DOHH2 (cell line): ENCODE results near the gene NFIX.
"Not testable (repeated sequence)": the region's sequence is repeated elsewhere in the genome, so short reads cannot be mapped to it uniquely, and the experiment has no call there.

Source experiments
- H3F3A ChIP-seq: fragments of 200-600 bp; sonication (generic), shearing (Covaris generic); 2 replicates; pipeline ENCODE4 v1.6.0; 2016; ENCODE audit warnings: antibody characterized with exemption, mild to moderate bottlenecking; ENCODE audit not compliant: control insufficient read depth, insufficient read depth
- H3K27ac ChIP-seq: fragments of 200-600 bp; sonication (generic); 2 replicates; pipeline ENCODE4 v1.5.1; 2014; ENCODE audit warnings: low read depth, mild to moderate bottlenecking, low read length, moderate library complexity
- H3K27me3 ChIP-seq: fragments of 200-600 bp; sonication (generic); 2 replicates; pipeline ENCODE4 v1.6.1; 2014; ENCODE audit warnings: mild to moderate bottlenecking, low read length, mixed read lengths; ENCODE audit not compliant: control insufficient read depth
- H3K36me3 ChIP-seq: fragments of 200-600 bp; sonication (generic); 2 replicates; pipeline ENCODE4 v1.6.1; 2014; ENCODE audit warnings: mild to moderate bottlenecking, low read length, moderate library complexity, mixed read lengths; ENCODE audit not compliant: control insufficient read depth
- H3K4me1 ChIP-seq: fragments of 200-600 bp; sonication (generic); 2 replicates; pipeline ENCODE4 v1.6.1; 2014; ENCODE audit warnings: mild to moderate bottlenecking, low read length, mixed read lengths; ENCODE audit not compliant: control insufficient read depth
- H3K4me2 ChIP-seq: fragments of 200-600 bp; sonication (generic); 2 replicates; pipeline ENCODE4 v1.6.0; 2014; ENCODE audit warnings: mild to moderate bottlenecking, low read length, moderate library complexity
- H3K4me3 ChIP-seq: fragments of 200-600 bp; sonication (generic); 2 replicates; pipeline ENCODE4 v1.5.1; 2014; ENCODE audit warnings: mild to moderate bottlenecking, low read length, mixed read lengths
- H3K79me2 ChIP-seq: fragments of 200-600 bp; sonication (generic); 2 replicates; pipeline ENCODE4 v1.6.1; 2014; ENCODE audit warnings: mild to moderate bottlenecking, low read length, mixed read lengths; ENCODE audit not compliant: control insufficient read depth
- H3K9me2 ChIP-seq: fragments of 200-600 bp; sonication (generic); replicated peaks from 2 replicates; pipeline ENCODE4 v1.6.1; 2014; ENCODE audit warnings: mild to moderate bottlenecking, low read length, mixed read lengths; ENCODE audit not compliant: control insufficient read depth
- H3K9me3 ChIP-seq: fragments of 200-600 bp; sonication (generic); 2 replicates; pipeline ENCODE4 v1.6.1; 2014; ENCODE audit warnings: antibody characterized with exemption, low read length, mixed read lengths; ENCODE audit not compliant: control insufficient read depth, insufficient read depth
- H4K20me1 ChIP-seq: fragments of 200-600 bp; sonication (generic); 2 replicates; pipeline ENCODE4 v1.6.0; 2014; ENCODE audit warnings: low read depth, mild to moderate bottlenecking, antibody characterized with exemption, low read length, moderate library complexity; ENCODE audit not compliant: control insufficient read depth, insufficient read depth
- CTCF ChIP-seq: fragments of 200-600 bp; sonication (generic); IDR thresholded peaks from one replicate; pipeline ENCODE4 v1.5.1; 2014; ENCODE audit warnings: antibody characterized with exemption, mild to moderate bottlenecking, low read depth, low read length; ENCODE audit not compliant: poor library complexity, severe bottlenecking
- EZH2phosphoT487 ChIP-seq: fragments of 200-600 bp; sonication (generic); IDR thresholded peaks from 2 replicates; pipeline ENCODE4 v1.6.1; 2017; ENCODE audit warnings: borderline replicate concordance, mild to moderate bottlenecking, antibody characterized with exemption, low read length, moderate library complexity, mixed read lengths

NFIX gene

DNA sequence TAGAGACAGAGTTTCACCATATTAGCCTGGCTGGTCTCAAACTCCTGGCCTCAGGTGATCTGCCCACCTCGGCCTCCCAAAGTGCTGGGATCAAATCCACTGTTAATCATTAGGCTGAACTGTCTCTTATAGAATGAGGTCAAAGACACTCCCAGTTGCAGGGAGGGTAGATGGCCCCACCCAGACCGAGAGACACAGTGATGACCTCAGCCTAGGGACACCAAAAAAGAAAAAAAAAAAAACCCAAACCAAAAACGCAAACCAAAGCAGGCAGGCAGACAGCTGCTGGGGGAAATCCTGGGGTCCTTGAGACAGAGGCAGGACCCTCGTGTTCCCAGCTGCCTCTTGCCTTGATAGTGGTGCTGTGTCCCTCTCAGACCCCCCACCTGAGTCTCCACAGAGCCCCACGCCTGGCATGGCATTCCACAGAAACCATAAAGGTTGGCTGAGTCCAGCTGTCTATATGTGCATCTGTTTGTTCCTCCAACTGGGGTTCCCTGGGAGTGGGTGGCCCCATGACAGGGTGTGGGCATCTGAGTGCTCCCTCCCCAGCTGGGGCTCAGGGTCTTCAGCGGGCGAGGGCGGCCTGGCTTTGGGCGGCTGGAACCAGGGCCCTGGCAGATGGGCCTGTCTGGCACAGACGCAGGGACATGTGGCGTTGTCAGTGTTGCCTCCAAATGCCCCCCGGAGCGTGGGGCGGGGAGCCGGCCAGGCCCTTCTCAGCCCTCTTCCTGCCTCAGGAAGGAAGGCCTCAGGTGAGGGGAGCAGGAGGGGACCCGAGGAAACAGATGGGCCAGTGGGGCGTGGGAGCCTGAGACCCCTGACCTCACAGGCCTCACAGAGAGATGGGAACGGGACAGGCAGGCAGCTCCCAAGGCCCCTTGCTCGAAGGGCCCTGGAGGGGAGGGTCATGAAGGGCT lies 20.7 kb upstream of the NFIX start:
- H3K9me3 ChIP-seq: no peaks in the 10 kb centered on the region
- H3K4me1 ChIP-seq: no peaks in the 10 kb centered on the region
- no peaks in the 10 kb centered on the region for H3K27me3 ChIP-seq
- H3K79me2 ChIP-seq: no peaks in the 10 kb centered on the region
- H3K27ac ChIP-seq: no peak overlapping the region
- no peaks in the 10 kb centered on the region for H4K20me1 ChIP-seq
- H3K4me2 ChIP-seq: no peak overlapping the region
- H3F3A ChIP-seq: no peaks in the 10 kb centered on the region
- no peak overlapping the region for H3K4me3 ChIP-seq
- no peaks in the 10 kb centered on the region for H3K9me2 ChIP-seq
- TF ChIP-seq CTCF (no peak), EZH2phosphoT487 (no peak)
- no peaks in the 10 kb centered on the region for H3K36me3 ChIP-seq

GRCh38 chr19:12975221-12975741 lies 20.0 kb upstream of the NFIX start:
- TF ChIP-seq CTCF: no peak
- TF ChIP-seq EZH2phosphoT487: no peak

DNA sequence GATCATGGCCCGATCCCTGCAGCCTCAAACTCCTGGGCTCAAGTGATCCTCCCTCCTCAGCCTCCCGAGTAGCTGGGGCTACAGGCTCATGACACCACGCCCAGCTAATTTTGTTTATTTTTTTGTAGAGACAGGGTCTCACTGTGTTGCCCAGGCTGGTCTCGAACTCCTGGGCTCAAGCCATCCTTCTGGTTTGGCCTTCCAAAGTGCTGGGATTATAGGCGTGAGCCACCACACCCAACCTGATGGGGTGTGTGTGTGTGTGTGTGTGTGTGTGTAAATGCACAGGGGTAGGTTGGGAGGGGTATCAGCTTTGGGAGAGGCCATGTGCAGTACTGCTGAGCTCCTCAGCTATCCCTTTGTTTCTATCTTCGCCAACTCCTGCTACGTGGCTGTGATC lies 19.2 kb upstream of the NFIX start:
- H3K9me3 ChIP-seq, H3K36me3 ChIP-seq, H3K4me3 ChIP-seq, H4K20me1 ChIP-seq, H3K4me2 ChIP-seq, H3K27ac ChIP-seq, H3K4me1 ChIP-seq, H3K9me2 ChIP-seq, H3F3A ChIP-seq, H3K79me2 ChIP-seq, H3K27me3 ChIP-seq: not testable (repeated sequence)

More at GRCh38 chr19:12975221-12975741, 20.0 kb upstream of the NFIX start:
- no peaks in the 10 kb centered on the region for H4K20me1 ChIP-seq
- no peaks in the 10 kb centered on the region for H3K36me3 ChIP-seq
- no peaks in the 10 kb centered on the region for H3K79me2 ChIP-seq
- no peaks in the 10 kb centered on the region for H3K9me2 ChIP-seq
- H3K4me2 ChIP-seq: no peak overlapping the region
- H3K4me3 ChIP-seq: no peak overlapping the region
- no peaks in the 10 kb centered on the region for H3K9me3 ChIP-seq
- no peaks in the 10 kb centered on the region; the same call in 1 of the 2 replicates for H3K4me1 ChIP-seq
- H3K27me3 ChIP-seq: no peaks in the 10 kb centered on the region
- no peak overlapping the region for H3K27ac ChIP-seq
- H3F3A ChIP-seq: no peaks in the 10 kb centered on the region

- Histone ChIP-seq H3K4me1 (peaks cover 4% of the 10 kb centered on the region), H3K9me2 (no peaks in the 10 kb centered on the region), H3K4me2 (no peak overlapping the region), H3K4me3 (no peak overlapping the region), H3K9me3 (no peaks in the 10 kb centered on the region), H3K79me2 (no peaks in the 10 kb centered on the region), H3F3A (no peaks in the 10 kb centered on the region), H3K27ac (no peak overlapping the region), H4K20me1 (no peaks in the 10 kb centered on the region), H3K36me3 (no peaks in the 10 kb centered on the region), H3K27me3 (peaks cover 19% of the 10 kb centered on the region)
- TF ChIP-seq CTCF (no peak), EZH2phosphoT487 (no peak)
Observed at GRCh38 chr19:12979974-12980373, 15.3 kb upstream of the NFIX start.
